CD4-positive, alpha-beta T cell treated with Interferon gamma for 1 hour (primary cell): Measurements from ENCODE around the gene GPATCH2L.

Experiments
- DNase-seq: peaks from one replicate; pipeline ENCODE4 v3.0.0-alpha.2; 2020

GPATCH2L gene

DNA sequence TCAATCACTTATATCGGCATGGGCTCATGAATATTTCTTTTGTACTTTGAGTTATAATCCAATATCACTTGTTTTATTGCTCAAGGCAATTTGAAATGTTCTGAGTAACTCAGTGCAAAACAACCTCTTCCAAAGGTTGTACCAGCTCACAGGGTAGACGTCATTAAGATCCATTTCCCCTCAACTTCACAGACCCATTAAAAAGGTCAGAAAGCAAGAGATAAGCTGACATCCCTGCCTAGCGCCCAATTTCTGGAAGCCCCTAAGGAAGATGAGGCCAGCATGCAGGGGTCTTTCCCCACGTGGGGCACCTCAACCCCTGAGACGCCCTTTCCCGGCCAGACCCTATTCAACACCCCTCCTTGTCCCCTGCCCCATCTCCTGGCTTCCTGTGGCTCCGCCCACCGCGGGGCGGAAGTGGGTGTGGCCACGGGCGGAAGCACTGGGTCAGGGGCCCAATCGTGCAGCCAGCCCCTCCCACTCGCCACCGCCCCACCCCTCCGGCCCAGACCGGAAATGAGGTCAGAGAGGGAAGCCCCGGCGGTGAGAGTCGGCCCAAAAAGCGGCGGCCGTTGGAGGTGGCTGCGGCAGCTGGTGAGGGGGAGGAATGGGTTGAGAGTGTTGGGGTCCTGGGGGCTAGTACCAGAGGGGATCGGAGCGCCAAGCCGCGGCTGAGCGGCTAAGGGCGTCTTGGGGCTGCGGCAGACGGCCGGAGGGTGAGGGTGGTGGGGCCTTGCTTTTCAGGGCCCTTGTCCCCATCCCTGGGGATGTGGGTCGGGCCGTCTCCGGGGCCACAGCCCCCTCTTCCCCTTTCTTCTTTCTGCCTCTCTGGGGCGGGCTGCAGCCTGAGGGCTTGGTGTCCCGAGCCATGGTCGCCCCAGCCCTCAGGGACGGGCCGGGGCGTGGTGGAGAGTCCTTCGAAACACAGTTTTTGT lies at the start of gene GPATCH2L:
Gene GPATCH2L, plus strand, starts transcription at position 525 of the 935 bp plus-strand sequence. CDS start 2,442 bp downstream, outside the sequence.
- DNase-seq, result peak; percentile 96

DNA sequence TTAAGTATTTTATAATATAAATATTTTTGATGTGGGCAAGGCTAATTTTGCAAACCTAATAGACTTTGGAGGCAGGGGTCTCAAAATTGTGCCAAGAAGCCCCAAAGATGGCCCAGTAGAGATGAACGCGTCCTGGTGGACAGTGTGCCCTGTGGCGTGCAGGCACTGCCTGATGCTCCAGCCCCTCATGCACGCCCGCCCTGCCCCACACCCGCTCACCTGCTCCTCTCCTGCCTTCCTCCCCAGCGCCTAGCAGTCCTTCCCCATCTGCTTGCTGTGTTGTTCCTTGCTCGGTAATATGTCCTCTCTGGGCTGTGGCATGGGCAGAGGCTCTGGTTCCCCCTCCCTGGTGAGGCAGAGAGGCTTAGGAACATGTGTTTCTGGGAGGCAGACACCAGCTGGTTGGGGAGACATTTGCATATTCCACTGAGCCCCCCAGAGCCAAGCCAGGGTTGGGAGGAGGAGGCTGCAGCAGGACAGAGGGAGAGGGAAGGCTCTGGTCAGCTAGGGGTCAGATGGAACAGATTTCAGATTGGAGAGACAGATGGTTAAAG lies 46.8 kb upstream of the GPATCH2L start:
- DNase-seq, result no peak

DNA sequence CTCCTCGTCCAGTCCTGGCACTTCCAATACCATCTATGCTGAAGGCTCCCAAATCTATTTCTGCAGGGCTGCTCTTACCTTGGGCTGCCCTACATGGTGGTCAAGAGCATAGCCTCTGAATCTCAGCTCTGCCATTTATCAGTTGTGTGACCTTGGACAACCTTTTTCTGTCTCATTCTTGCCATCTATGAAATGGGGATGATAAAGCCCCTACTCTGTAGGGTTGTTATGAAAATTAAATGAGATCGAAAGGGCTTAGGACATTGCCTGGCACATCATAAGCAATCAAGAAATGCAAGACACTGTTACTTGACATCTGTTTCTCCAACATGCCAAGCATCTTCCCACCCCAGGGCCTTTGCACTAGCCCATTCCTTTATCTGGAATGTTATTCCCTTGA lies 45.5 kb upstream of the GPATCH2L start:
- DNase-seq, result no peak

DNA sequence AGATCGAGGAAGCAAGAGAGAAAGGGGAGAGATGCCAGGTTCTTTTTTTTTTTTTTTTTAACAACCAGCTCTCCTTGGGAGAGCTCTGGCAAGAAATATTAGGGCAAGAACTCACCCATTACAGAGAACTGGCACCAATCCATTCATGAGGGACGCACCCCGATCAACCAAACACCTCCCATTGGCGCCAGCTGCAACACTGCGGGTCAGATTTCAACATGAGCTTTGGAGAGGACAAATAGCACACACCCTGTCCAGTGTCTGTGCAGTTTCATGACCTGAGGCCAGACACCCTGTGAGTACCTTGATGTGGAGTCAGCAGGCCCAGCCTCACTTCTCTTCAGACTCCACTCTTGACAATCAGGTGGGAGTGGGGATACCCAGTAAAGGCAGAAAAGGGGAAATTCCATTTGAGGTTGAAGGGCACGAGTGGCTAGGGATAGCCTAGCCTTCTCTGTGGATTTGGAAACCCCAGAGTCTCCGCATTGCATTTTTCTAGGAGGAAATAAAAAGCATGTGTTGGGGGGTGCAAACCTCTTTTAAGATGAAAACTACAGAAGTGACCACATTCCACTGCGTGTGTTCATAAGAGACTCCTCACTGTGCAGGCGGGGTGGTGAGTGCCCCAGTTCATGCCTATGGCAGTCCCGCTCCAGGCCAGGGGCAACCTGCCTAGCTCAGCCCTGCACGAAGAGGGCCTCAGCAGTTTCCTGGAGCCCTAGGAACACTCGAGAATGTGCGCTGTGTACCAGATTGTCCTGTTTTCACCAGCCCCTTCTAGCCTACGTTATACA lies 42.4 kb upstream of the GPATCH2L start:
- no peak for DNase-seq

DNA sequence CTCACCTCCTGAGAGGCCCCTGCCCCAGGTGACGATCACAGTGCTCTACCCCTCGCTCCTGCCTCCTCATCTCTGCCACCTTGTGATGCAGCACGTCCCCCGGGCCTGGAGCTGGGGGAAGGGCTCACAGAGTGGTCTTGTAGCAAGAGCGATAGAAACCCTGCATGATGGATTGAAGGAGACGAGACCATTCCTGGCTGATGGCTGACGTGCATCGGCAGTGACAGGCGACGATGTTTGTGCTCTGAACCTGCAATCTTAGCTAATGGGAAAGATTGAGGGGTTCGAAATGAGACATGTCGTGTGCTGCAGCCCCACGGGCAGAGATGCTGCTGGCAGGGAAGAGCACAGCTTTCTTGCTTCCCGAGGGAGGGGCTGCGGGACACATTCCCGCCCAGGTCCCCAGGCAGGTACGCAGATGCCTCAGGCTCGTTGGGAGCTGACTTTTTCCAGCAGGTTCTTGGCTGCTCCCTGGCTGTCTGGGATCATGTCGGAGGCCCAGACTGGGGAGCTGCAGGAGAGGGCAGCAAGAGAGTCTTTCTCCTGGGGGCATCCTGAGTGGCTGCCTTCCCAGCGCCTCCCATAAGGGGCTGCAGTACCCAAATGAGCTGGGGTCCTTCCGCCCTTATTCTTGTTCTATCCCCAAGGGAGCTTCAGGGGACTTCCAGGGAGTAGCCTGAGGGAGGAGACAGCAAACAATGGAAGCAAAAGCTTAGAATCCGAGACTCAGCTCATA lies 38.7 kb upstream of the GPATCH2L start:
- DNase-seq, result no peak

DNA sequence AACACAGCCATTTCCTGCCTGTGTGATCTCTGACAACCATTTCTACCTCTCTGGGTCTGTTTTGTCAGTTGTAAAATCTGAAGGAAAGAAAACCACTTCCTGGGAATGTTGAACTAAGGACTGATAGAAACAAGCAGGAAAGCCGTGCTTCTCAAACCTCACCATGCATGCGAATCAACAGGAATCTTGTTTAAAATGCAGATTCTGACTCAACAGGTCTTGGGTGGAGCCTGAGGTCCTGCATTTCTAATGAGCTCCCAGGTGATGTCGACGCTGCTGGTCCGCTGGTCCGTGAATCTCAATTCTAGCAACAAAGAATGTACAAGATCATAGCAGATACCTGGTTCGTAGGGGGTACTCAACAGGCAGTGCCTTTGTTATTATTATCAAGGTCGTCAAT lies 38.0 kb upstream of the GPATCH2L start:
- no peak for DNase-seq

DNA sequence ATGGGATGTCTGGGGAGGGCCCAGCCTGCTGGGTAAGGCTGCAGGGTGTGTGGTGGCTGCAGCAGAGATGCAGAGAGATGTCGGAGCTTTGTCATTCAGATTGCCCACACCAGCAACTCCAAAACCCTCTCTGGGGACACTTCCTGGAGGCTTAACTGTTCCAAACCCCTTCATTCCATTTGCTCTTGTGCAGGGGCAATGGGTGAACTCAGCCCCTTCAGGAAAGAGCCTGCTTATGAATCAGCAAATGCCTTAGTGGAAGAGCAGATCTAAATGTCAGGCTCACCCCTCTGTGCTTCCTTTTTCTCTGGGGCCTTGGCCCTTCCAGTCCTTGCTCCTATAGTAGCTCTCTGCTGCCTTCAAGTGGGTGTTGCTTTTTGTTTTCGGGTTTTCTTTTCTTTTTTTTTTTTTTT lies 36.7 kb upstream of the GPATCH2L start:
- DNase-seq, result no peak

DNA sequence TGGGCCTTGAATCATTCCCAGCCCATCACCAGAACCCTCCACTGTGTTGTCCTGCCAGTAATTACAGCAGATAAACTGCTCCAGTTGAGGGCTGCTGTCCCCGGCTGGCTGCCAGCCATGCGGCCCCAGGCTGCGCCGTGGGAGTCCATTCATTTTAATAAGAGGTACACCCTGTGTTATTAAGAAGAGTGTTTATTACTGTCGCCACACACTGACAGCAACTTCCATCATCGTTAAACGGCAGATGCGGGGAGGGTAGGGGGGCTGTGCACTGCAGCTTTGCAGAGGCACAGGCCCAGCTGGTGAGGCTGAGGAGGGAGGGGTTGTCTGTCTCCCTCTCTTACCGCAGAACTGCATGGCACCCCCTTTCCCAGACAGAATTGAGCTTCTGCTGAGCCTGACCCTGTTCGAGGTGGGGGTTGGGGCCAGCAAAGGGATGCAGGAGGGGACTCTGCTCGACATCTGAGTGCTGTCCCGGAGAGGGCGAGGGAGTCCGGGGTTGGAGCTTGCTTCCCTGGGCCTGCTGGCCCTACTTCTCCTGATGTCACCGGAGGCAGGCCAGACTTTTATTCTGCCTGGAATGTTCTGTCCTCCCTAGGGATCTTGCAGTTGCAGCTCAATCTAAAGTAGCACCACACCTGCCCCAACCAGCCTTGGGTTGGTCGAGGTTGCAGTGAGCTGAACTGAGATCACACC lies 33.8 kb upstream of the GPATCH2L start:
- no peak for DNase-seq

DNA sequence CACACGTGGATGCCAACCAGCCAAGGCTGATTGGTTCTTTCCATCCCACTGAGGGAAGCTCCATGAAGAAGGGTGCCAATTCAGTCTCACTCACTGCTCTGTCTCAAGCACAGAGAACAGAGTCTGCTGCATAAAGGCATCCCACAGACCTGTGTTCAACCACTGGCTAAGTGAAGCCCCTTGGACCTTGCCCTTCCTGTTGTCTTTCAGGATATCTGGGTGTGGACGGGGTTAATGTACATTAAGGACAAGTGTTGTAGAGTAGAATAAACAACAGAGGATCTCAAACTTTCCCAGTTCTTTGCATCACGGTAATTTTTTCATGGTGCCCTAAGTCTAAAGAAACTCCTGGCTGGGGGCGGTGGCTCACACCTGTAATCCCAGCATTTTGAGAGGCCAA lies 33.1 kb upstream of the GPATCH2L start:
- no peak for DNase-seq

DNA sequence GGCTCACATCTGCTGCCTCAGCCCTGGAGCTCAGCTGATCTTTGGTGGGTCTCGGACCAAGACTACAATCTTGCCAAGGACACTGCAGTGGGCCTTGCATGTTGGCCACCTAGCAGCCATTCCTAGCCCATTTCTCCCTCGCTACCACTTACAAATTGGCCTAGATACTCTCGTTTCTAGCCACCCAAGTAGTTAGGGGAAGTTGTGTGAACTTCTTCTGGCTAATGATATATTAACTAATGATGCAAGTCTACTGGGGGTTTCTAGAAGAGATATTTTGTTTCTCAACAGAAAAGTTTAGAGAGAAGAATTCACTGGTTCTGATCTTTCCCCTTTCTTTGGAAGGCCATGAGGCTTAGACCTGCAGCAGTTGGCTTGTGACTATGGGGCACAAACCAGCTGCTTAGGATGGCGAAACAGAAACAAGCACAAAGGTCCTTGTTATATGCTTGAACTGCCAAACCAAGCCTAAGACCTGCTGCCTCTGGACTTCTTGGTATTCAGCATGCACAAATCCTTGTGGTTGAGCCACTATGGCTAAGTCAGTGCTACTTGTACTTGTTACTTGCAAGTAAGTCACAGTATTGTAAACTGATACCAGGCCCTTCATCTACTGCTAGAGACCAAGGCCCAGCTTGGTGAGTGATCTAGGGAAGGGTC lies 30.5 kb upstream of the GPATCH2L start:
- no peak for DNase-seq

DNA sequence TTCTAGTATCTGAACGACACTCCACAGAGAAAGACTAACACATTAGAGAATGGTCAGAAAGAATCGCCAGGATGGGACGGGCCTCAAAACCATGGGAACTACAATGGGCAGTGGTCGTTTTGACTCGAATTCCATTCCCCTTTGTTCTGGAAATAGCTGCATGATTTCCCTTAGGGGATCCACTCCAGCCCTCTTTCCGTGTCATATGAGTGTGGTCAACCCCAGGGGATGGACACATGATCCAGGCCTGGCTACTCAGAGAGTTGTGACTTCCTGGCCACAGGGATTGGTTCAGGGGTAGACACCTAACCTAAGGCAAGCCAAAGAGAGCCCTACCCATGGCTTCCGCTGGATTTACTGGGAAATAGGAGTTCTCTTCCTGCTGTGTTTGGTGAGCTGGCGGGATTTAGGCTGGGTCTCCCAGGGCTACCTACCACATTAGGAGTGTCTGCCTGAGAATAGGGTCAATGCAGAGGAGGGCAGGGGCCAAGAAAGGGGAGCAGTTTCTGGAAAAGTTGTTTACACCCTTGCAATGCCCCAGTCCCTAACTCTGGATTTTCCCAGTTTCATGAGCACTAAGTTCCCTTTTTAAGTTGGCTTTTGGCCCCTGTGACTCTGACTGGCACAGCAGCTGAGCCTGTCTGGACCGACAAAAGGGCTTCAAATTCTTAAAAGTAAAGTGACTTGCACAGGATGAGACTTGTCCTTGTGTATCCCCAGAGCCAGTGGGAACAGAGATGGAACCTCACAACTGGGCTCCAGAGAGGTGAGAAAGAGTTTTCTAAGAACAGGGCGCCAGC lies 28.1 kb upstream of the GPATCH2L start:
- DNase-seq, result no peak

DNA sequence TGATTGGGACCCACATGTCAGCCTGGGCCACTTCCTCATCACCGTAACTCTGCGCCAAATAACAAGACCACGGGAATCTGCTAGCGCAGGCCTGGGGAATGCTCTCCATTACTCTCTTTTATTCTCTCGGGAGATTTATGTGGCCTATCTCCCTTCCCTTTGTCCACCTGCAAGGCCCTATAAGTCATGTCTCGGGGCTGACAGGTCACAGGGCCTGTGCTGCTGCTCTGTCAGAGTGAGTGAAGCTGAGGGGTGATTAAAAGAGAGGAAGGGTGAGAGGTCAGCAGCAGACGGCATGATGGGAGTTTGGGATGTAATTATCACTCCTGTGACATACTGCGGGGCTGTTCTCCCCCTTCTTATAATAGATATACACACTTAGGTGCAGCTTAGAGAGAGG lies 26.2 kb upstream of the GPATCH2L start:
- no peak for DNase-seq

DNA sequence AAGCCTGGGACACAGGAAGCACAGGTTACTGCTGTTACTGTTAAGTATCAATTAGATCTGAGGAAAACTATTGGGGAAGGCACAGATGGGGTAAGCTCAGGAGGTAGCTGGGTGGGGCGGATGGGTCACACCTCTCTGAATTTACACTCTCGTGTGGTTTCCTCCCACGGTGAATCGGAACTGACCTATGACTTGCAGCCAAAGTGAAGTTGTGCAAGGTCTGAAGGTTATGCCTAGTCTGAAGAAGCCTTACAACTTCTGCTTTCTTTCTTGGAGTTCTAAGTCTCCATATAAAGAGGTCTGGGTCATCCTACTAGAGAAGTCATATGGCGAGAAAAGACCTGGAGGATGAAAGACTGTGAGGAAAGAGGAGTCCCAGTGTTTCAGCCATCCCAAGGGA lies 25.6 kb upstream of the GPATCH2L start:
- DNase-seq, result no peak

DNA sequence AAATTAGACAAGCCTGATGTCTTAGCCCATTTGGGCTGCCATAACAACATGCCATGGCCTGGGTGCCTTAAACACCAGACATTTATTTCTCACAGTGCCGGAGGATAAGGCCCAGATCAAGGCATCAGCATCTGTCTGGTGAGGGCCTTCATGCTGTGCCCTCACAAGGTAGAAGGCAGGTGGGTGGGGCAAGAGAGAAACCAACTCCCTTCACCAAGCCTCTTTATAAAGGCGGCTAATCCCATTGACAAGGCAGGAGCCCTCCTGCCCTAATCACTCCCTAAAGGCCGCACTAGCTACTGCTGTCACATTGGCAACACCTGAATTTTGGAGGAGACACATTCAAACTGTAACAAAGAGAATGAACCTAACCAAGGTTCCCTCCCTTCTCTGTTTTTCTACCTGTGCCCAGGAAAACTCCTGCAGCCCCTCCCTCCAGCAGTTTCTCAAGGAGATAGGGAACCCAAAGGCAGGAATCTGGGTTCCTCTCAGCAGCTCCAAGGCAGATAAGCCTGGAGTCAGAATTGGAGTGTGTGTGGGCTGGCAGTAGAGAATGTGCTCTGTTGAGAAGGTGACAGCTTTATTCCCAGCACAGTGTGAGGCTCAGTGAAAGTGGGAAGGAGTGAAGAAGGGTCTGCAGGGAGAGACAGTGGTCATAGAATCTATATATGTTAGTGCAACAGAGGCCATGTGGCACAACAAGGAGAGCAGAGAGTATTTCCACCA lies 21.7 kb upstream of the GPATCH2L start:
- no peak for DNase-seq

DNA sequence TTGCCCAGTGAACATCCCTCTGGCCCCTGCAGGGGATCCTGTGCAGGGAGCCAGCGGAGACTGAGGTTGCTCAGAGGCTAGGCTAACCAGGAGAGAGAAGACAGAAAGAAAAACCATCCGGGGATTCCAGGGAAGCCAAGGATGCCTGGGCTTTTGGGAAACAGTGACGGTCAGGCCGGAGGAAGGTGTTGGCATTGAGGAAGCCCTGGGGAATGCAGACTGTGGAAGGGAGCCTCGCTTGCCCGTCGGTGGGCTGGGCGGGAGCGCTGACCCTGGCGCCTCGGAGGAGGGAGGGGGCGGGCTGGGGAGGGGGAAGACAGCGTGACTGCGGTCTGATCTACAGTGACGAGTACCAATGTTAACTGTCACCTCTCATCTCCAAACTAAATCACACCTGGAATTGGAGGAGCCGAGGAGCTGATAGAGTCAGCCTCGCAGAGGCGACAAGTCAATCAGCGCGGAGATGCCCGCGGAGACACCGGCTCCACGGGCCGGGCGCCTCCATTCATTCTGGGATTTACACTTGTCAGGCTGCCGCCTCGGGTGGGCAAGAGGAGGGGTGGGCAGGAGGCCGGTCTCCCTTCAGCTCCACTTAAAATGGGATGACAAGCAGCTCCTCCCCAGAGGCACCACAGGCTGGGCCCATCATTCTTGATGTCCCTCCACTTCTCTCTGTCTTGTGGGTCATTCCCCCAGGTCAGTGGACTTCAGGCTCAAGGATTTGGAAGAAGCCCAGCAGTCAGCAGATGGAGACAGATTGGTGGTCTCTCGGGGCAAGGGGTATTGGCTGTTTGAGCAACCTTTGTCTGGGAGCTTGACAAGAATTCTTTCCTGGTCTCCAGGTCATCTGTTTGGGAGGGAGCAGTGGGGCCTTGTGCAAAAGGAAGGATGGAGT lies 20.4 kb upstream of the GPATCH2L start:
- DNase-seq, result no peak

DNA sequence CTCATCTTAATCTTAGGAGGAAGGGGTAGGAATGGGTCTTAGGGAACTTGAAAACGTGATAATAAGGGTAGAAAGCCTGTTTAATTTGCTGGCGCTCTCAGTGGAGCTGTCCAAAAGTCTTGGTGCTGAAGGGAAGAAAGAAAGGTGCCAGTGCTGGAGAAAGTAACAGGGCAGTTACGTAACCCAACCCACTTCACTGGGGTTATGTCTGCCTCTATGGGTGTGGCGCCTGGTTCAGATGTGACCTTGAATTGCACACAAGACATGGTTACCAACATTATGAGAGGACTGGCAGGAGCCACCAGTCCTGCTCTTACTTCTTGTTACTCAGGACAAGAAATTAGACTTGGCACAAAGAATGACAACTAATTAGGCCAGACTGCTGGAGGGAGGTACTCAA lies 18.6 kb upstream of the GPATCH2L start:
- DNase-seq, result no peak

DNA sequence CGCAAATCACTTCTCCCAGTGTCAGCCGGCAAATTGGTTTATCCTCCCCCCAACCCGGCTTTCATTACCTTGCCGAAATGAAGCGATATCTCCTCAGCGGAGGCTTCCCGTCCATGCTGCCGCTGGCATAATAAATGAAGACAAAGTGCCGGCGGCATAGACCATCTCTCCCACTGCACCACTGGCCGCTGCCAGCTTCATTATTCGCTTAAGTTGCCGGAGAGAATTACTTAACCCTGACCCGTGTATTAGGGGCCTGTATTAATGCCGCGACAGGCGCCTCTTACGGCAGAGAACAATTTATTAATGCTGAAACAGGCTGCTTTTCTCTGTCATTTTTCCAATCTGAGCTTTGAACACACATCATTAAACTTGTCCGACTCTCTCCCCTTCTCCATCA lies 17.5 kb upstream of the GPATCH2L start:
- no peak for DNase-seq

DNA sequence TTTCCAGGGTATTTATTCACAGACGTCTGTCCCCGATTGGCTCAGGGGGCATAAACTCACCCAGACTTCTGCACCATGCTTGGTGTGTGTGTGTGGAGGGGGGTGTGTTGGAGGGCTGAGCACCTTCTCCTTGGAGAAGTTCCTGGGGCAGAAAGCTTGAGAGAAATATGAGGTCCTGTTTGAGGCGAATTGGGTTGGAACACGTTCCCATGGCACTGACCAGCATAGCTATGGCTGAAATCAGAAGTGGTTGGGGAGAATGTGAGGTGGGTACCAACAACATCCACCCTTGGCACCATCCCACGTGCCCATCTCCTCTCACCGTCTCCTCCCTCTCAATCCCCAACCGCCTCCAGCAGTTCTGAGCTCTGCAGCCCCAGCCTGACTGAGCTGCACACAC lies 16.0 kb upstream of the GPATCH2L start:
- no peak for DNase-seq

DNA sequence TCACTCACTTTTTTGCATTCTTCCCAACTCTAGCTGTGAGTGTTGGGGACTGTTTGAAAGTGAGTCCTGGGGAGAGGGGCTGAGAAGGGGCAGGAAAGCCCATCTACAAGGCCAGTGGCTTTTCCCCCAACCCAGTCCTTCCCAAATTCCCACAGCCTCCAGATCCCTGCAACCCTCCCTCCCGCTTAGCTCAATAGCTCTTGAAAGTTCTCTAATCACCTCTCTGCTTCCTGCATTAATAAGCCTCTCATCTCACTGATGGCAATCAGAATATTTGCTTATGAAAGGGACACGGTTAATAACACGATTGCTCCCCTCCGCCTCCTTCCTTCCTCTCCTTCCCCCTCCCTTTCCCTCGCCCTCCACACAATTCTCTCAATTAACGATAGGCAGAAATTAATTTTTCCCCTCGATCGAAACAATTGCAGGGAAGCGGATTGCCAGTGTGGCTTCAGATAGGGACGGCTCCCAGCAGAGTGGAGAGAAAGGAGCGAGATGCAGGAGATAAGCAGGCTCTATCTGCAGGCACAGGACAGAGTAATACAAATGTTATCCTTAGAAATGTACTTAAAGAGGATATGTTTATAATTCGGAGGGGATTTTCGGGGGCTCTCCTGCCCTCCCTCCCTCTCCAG lies 15.1 kb upstream of the GPATCH2L start:
- no peak for DNase-seq
